ENCODE data around the gene ALDH1L2. TPM values are rescaled to one million over a fixed set of nuclear protein-coding genes. Genes with fewer than 3 reads are reported as not detected.

The ALDH1L2 gene
- total and polyA plus RNA-seq, 4 donors: 1.6 to 35.2 (median 10.3) TPM

DNA sequence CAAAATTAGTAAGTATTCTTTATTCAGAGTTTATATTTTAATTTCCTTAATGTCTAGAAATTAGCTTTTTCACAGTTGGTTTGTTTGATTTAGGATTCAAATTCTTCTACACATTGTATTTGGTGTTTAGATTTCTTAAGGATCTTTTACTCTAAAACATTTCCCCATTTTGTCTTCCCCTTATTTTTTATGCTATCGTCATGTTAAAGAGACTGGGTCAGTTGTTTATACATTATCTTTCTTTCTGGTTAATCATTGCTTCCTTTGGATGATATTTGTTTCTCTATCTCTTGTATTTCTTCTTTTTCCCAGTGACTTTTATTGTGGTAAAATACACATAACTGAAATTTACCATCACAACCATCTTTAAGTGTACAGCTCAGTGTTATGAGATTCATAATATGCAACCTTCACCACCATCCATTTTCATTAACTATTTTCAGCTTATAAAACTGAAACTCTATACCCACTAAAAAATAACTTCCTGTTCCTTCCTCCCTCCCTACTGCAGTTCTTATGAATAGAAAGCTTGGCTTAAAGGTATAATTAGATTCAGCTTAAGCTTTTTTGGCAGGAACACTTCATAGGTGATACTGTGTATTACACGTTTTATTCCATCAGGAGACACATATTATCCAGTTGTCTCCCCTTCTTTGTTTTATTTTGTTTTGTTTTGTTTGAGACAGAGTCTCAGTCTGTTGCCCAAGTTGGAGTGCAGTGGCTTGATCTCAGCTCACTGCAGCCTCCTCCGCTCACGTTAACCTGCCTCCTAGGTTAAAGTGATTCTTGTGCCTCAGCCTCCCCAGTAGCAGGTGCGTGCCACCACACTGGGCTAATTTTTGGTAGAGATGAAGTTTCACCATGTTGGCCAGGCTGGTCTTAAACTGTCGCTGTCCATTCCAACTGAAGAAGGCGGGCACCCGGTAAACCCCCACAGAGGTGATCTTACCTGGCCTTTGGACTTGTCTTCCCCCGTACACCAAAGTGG, 53.1 kb downstream of the ALDH1L2 start:
- Histone ChIP-seq H3K4me3 (ENCODE audit: low read length in 2 of 2) (no peak overlapping the region), H3K9me3 (ENCODE audit: control insufficient read depth, low read length) (no peaks in the 10 kb centered on the region), H3K27ac (ENCODE audit: low read depth in 1 of 2, low read length in 2 of 2) (no peak overlapping the region), H3K4me1 (ENCODE audit: control insufficient read depth in 1 of 2, insufficient read depth in 2 of 2, low read length in 2 of 2) (peaks cover 2 to 3% of the 10 kb centered on the region in 2 donors), H3K27me3 (ENCODE audit: control insufficient read depth in 1 of 2, insufficient read depth in 2 of 2, low read length in 1 of 2) (no peaks in the 10 kb centered on the region), H3K36me3 (ENCODE audit: control insufficient read depth in 1 of 2, insufficient read depth in 2 of 2, low read length in 1 of 2) (no peaks in the 10 kb centered on the region)
- intact Hi-C loops (cut with DNase I): loop anchor here in 1 of 2 donors (10.0 kb wide), 1 partner anchor 286 kb away; no protein-coding TSS in a partner anchor
- whole genome bisulfite sequencing, 2 donors: 86% methylated on average over 9 of the region's 9 CpGs
- DNase-seq: no peak
- ATAC-seq (ENCODE audit: low FRiP score): no peak

DNA sequence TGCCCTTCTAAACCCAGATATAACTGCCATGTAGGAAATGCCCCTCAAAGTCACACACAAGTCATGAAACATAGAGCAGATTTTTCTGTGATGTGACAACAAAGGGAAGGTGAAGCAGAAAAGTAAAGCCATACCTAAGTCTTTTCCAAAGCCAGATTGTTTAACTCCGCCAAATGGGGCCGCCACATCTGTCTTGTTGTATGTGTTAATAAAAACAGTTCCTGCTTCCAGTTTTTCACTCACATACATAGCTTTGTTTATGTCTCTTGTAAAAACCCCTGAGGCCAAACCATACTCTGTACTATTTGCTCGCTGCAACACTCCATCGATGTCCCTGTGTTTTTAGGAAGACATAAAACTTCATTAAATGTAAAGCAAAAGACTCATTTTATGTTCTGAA, 57.8 kb downstream of the ALDH1L2 start:
- H3K4me3 ChIP-seq (ENCODE audit: low read length in 2 of 2): no peak overlapping the region
- no peaks in the 10 kb centered on the region for H3K36me3 ChIP-seq (ENCODE audit: control insufficient read depth in 1 of 2, insufficient read depth in 2 of 2, low read length in 1 of 2)
- WGBS, 2 donors: 48 to 55% methylated on average over 4 of the region's 4 CpGs
- DNase-seq: no peak
- H3K27me3 ChIP-seq (ENCODE audit: control insufficient read depth in 1 of 2, insufficient read depth in 2 of 2, low read length in 1 of 2): no peaks in the 10 kb centered on the region
- intact Hi-C loops (cut with DNase I): no loop called here
- peaks cover 2 to 8% of the 10 kb centered on the region in 2 donors for H3K4me1 ChIP-seq (ENCODE audit: control insufficient read depth in 1 of 2, insufficient read depth in 2 of 2, low read length in 2 of 2)
- no peak for ATAC-seq (ENCODE audit: low FRiP score)
- H3K9me3 ChIP-seq (ENCODE audit: control insufficient read depth, low read length): no peaks in the 10 kb centered on the region
- H3K27ac ChIP-seq (ENCODE audit: low read depth in 1 of 2, low read length in 2 of 2): peak overlapping the region in 1 of 2 donors; percentile 36

DNA sequence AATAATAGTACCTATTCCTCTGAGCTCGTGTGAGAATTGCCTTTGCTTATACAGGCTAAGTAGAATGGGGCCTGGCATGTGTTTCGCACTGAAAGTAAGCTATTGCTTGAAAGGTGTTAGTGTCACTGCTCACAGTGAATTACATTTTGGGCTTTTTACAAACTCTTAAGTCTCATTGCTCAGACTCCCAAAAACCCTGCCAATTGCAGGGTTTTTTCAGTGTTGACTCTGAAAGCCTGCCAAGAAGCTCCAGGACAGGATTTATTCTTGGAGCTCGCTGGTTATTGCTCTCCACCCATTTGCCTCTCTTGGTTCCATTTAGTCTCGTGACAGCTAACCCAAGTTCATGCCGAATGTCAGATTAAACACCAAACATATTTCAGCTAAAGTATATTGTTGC, 58.4 kb downstream of the ALDH1L2 start:
- DNase-seq (peak in 1 of 2 donors; percentile 60), ATAC-seq (ENCODE audit: low FRiP score) (peak; percentile 83)
- peaks cover 2 to 8% of the 10 kb centered on the region in 2 donors for H3K4me1 ChIP-seq (ENCODE audit: control insufficient read depth in 1 of 2, insufficient read depth in 2 of 2, low read length in 2 of 2)
- no peaks in the 10 kb centered on the region for H3K27me3 ChIP-seq (ENCODE audit: control insufficient read depth in 1 of 2, insufficient read depth in 2 of 2, low read length in 1 of 2)
- no peak overlapping the region for H3K4me3 ChIP-seq (ENCODE audit: low read length in 2 of 2)
- 3 to 5% methylated on average over 5 of the region's 5 CpGs for WGBS, 2 donors
- intact Hi-C loops (cut with DNase I): no loop called here
- no peaks in the 10 kb centered on the region for H3K36me3 ChIP-seq (ENCODE audit: control insufficient read depth in 1 of 2, insufficient read depth in 2 of 2, low read length in 1 of 2)
- H3K27ac ChIP-seq (ENCODE audit: low read depth in 1 of 2, low read length in 2 of 2): peak overlapping the region in 1 of 2 donors; percentile 76
- H3K9me3 ChIP-seq (ENCODE audit: control insufficient read depth, low read length): no peaks in the 10 kb centered on the region

DNA sequence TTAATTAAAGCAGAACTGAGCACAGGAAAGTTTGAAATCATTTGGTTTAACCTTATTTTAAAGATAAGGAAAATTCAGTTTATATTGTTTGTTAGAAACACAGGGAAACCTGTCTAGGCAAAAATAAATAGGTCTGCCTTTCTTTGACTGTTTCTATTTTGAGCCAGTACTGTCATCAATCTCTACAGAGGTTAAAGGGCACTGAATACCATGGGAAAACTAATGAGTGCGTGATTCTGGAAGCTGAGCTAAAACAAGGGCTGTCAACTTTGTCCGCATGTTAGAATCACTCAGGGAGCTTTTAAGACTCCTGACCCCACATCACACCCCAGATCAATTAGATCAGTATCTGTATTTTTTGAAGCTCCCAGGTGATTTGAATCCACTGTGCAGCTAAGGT, 59.3 kb downstream of the ALDH1L2 start:
- H3K9me3 ChIP-seq (ENCODE audit: control insufficient read depth, low read length): no peaks in the 10 kb centered on the region
- DNase-seq: no peak
- intact Hi-C loops (cut with DNase I): no loop called here
- H3K36me3 ChIP-seq (ENCODE audit: control insufficient read depth in 1 of 2, insufficient read depth in 2 of 2, low read length in 1 of 2): no peaks in the 10 kb centered on the region
- H3K4me3 ChIP-seq (ENCODE audit: low read length in 2 of 2): no peak overlapping the region
- ATAC-seq (ENCODE audit: low FRiP score): no peak
- H3K4me1 ChIP-seq (ENCODE audit: control insufficient read depth in 1 of 2, insufficient read depth in 2 of 2, low read length in 2 of 2): peaks cover 2 to 8% of the 10 kb centered on the region in 2 donors
- no peaks in the 10 kb centered on the region for H3K27me3 ChIP-seq (ENCODE audit: control insufficient read depth in 1 of 2, insufficient read depth in 2 of 2, low read length in 1 of 2)
- H3K27ac ChIP-seq (ENCODE audit: low read depth in 1 of 2, low read length in 2 of 2): peak overlapping the region in 1 of 2 donors; percentile 80
- 9 to 26% methylated on average over 2 of the region's 2 CpGs for WGBS, 2 donors

DNA sequence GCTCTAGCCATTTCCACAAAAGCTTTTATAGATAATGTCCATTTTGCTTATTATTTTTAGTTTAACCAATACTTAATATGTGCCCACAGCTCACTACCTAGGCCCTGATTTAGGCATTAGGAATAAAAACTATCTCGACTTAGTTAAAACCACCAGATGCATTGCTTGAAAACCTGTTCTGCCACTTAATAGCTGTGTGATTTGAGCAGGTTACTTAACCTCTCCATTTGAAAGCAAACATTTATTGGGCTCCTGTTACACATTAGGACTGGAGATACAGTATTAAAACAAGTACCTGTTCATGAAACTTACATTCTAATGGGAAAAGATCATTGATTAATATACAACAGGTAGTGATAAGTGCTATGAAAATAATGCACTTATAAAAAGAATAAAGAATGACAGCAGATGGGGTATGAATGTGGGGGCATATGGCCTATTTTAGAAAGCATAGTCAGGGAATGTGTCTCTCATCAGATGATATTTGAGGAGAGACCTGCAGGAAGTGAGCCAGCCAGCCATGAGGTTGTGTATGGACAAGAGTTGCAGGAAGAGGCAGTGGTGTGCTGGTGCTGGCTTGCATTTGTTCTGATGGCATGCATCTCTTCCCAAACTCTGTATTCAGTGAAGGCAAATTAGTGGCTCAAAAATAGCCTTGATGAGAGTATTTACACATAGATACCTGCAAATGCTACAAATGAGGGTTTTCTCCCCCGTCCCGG, 63.9 kb downstream of the ALDH1L2 start:
- H3K27me3 ChIP-seq (ENCODE audit: control insufficient read depth in 1 of 2, insufficient read depth in 2 of 2, low read length in 1 of 2): no peaks in the 10 kb centered on the region
- no peaks in the 10 kb centered on the region for H3K36me3 ChIP-seq (ENCODE audit: control insufficient read depth in 1 of 2, insufficient read depth in 2 of 2, low read length in 1 of 2)
- DNase-seq (no peak), ATAC-seq (ENCODE audit: low FRiP score) (no peak)
- peaks cover 0 to 6% of the 10 kb centered on the region in 2 donors for H3K4me1 ChIP-seq (ENCODE audit: control insufficient read depth in 1 of 2, insufficient read depth in 2 of 2, low read length in 2 of 2)
- no peak overlapping the region for H3K27ac ChIP-seq (ENCODE audit: low read depth in 1 of 2, low read length in 2 of 2)
- intact Hi-C loops (cut with DNase I): no loop called here
- WGBS, 2 donors: 95 to 96% methylated on average over 3 of the region's 3 CpGs
- H3K9me3 ChIP-seq (ENCODE audit: control insufficient read depth, low read length): no peaks in the 10 kb centered on the region
- H3K4me3 ChIP-seq (ENCODE audit: low read length in 2 of 2): no peak overlapping the region

DNA sequence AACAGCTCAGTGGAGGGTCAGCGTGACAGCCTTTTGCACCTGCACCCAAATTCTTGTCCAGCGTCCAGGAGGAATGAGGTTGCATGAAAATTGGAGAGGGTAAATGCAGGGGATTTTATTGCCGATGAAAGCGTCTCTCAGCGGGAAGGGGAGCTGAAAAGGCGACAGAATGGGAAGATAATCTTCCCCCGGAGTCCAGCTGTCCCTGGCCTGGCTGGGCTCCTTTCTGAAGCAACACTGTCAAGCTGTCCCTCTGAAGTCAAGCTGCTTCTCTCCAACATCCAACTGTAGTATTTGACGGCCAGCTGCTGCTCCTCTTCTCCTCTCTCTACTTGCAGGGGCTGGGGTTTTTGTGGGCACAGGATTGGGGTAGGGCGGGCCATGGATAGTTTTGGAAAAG, 65.5 kb downstream of the ALDH1L2 start:
- DNase-seq: no peak

DNA sequence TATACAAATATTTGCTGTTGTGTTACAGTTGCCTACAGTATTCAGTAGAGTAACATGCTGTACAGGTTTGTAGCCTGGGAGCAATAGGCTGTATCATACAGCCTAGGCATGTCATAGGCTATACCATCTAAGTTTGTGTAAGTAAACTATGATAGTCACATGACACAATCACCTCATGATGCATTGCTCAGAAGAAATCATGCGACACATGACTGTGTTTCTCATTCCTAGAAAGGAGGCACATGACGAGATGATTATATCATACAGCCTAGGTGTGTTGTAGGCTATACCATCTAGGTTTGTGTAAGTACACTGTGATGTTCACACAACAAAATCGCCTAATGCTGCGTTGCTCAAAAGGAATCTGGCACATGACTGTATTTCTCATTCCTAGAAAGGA, 66.2 kb downstream of the ALDH1L2 start:
- ATAC-seq (ENCODE audit: low FRiP score): no peak
- Histone ChIP-seq H3K27ac (ENCODE audit: low read depth in 1 of 2, low read length in 2 of 2) (no peak overlapping the region), H3K4me1 (ENCODE audit: control insufficient read depth in 1 of 2, insufficient read depth in 2 of 2, low read length in 2 of 2) (no peaks in the 10 kb centered on the region), H3K4me3 (ENCODE audit: low read length in 2 of 2) (no peak overlapping the region), H3K9me3 (ENCODE audit: control insufficient read depth, low read length) (no peaks in the 10 kb centered on the region), H3K27me3 (ENCODE audit: control insufficient read depth in 1 of 2, insufficient read depth in 2 of 2, low read length in 1 of 2) (no peaks in the 10 kb centered on the region), H3K36me3 (ENCODE audit: control insufficient read depth in 1 of 2, insufficient read depth in 2 of 2, low read length in 1 of 2) (peaks cover 0 to 1% of the 10 kb centered on the region in 2 donors)
- 90 to 91% methylated on average over 4 of the region's 4 CpGs for WGBS, 2 donors
- DNase-seq: no peak
- intact Hi-C loops (cut with DNase I): no loop called here

More for the DNA sequence above, 65.5 kb downstream of the ALDH1L2 start:
- Histone ChIP-seq H3K9me3 (ENCODE audit: control insufficient read depth, low read length) (no peaks in the 10 kb centered on the region), H3K36me3 (ENCODE audit: control insufficient read depth in 1 of 2, insufficient read depth in 2 of 2, low read length in 1 of 2) (peaks cover 0 to 1% of the 10 kb centered on the region in 2 donors), H3K4me3 (ENCODE audit: low read length in 2 of 2) (no peak overlapping the region), H3K27me3 (ENCODE audit: control insufficient read depth in 1 of 2, insufficient read depth in 2 of 2, low read length in 1 of 2) (no peaks in the 10 kb centered on the region), H3K4me1 (ENCODE audit: control insufficient read depth in 1 of 2, insufficient read depth in 2 of 2, low read length in 2 of 2) (no peaks in the 10 kb centered on the region), H3K27ac (ENCODE audit: low read depth in 1 of 2, low read length in 2 of 2) (no peak overlapping the region)
- intact Hi-C loops (cut with DNase I): no loop called here
- no peak for ATAC-seq (ENCODE audit: low FRiP score)
- 83 to 86% methylated on average over 9 of the region's 9 CpGs for WGBS, 2 donors

DNA sequence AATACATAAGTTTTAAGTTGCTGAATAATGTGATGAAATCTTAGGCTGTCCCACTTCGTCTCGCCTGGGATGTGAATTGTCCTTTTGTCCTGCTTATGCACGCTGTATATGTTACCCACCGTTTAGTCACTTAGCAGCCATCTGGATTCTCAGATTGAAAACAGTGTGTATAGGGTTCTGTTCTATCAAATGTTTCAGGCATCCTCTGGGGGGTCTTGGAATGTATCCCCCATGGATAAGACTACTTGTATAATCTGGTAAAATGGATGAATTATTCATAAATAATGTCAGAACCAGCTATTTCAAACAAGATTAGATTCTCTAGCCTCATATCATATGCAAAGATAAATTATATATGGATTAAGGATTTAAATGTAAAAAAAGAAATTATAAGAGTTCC, 68.7 kb downstream of the ALDH1L2 start:
- Histone ChIP-seq H3K9me3 (ENCODE audit: control insufficient read depth, low read length) (no peaks in the 10 kb centered on the region), H3K36me3 (ENCODE audit: control insufficient read depth in 1 of 2, insufficient read depth in 2 of 2, low read length in 1 of 2) (peaks cover 0 to 1% of the 10 kb centered on the region in 2 donors), H3K27me3 (ENCODE audit: control insufficient read depth in 1 of 2, insufficient read depth in 2 of 2, low read length in 1 of 2) (no peaks in the 10 kb centered on the region), H3K4me1 (ENCODE audit: control insufficient read depth in 1 of 2, insufficient read depth in 2 of 2, low read length in 2 of 2) (no peaks in the 10 kb centered on the region), H3K27ac (ENCODE audit: low read depth in 1 of 2, low read length in 2 of 2) (no peak overlapping the region), H3K4me3 (ENCODE audit: low read length in 2 of 2) (no peak overlapping the region)
- intact Hi-C loops (cut with DNase I): no loop called here
- WGBS, 2 donors: 90 to 92% methylated on average over 4 of the region's 4 CpGs
- DNase-seq (no peak), ATAC-seq (ENCODE audit: low FRiP score) (no peak)

Measured in aorta (tissue), 5 donors.